Upper lobe of left lung (tissue), 6 donors: ENCODE data around the gene ANO1. TPM values are rescaled to one million over a fixed set of nuclear protein-coding genes. Genes with fewer than 3 reads are reported as not detected.
A peak's percentile ranks its signal among the peaks of the same experiment; 100 is the strongest.
"Not testable (repeated sequence)": the region's sequence is repeated elsewhere in the genome, so short reads cannot be mapped to it uniquely, and the experiment has no call there.

Experiments
- ATAC-seq, 2 donors: fragments of 200-7000 bp; cut with Tn5 transposase; one replicate each; pipeline ENCODE4 v1.9.1; 2022; ENCODE audit warnings: mild to moderate bottlenecking in 2 of 2, moderate library complexity in 2 of 2; ENCODE audit not compliant: low FRiP score in 2 of 2
- DNase-seq, 2 donors: peaks; one replicate each; pipeline ENCODE4 v3.0.0-alpha.2; 2019 to 2020
- H3K27ac ChIP-seq, 4 donors: fragments of 200-600 bp; sonication (generic); one replicate each; pipeline ENCODE4 v1.5.1; 2016 to 2019
- H3K27me3 ChIP-seq, 4 donors: fragments of 200-600 bp; sonication (generic); one replicate each; pipeline ENCODE4 v1.5.1; 2017 to 2019
- H3K36me3 ChIP-seq, 4 donors: fragments of 200-600 bp; sonication (generic); one replicate each; pipeline ENCODE4 v1.5.1; 2016 to 2019
- H3K4me1 ChIP-seq, 4 donors: fragments of 200-600 bp; sonication (generic); one replicate each; pipeline ENCODE4 v1.5.1; 2018 to 2019
- H3K4me3 ChIP-seq, 4 donors: fragments of 200-600 bp; sonication (generic); one replicate each; pipeline ENCODE4 v1.5.1; 2017 to 2019; ENCODE audit warnings: mild to moderate bottlenecking in 2 of 4, moderate library complexity in 1 of 4
- H3K9me3 ChIP-seq, 4 donors: fragments of 200-600 bp; sonication (generic); one replicate each; pipeline ENCODE4 v1.5.1; 2018 to 2019
- EP300 ChIP-seq, 4 donors: sonication (generic); formaldehyde crosslinking; IDR thresholded peaks; one replicate each; pipeline ENCODE4 v1.5.1; 2017; ENCODE audit warnings: antibody characterized with exemption in 4 of 4, control low read depth in 2 of 4
- POLR2A ChIP-seq, 4 donors: fragments of 450-650 bp; IDR thresholded peaks; one replicate each; pipeline ENCODE4 v1.5.1; 2016 to 2017; ENCODE audit warnings: antibody characterized with exemption in 4 of 4, mild to moderate bottlenecking in 2 of 4
- POLR2AphosphoS5 ChIP-seq, 2 donors: sonication (generic); formaldehyde crosslinking; IDR thresholded peaks; one replicate each; pipeline ENCODE4 v1.5.1; 2017; ENCODE audit warnings: antibody characterized with exemption in 2 of 2
- WGBS, 2 donors: methylation state at CpG; one replicate each; pipeline ENCODE4 v1.1.5; 2017 to 2018; 5-methylcytosine and 5-hydroxymethylcytosine counted together
- total RNA-seq, 6 donors: library from RNA; depleted of rRNA in 4 of 6; stranded (reverse); fragments of >200 nt in 4 of 6; gene quantifications; one replicate each; pipeline versions ENCODE4 v1.1.0 to v1.2.1, GENCODE V29; 2016 to 2021
- TF ChIP-seq, protein P1 (sequence below), 6 experiments: fragments of 450-650 bp in 4 of 6; fragments of 200-600 bp in 2 of 6; sonication (generic) in 2 of 6; IDR thresholded peaks; one replicate each; pipeline ENCODE4 v1.5.1; 2016 to 2019; ENCODE audit warnings: antibody characterized with exemption in 6 of 6
- donor health status: DM: no; HTN: no; CAD: no; lungs with moderate emphysema.
- donor health status: DM: no; HTN: yes; CAD: no; lungs with severe emphysema.

ANO1 gene
- total RNA-seq, 6 donors from 2014 or later: 4.8 to 13.2 (median 7.2) TPM

- DNase-seq: no peak
- TF ChIP-seq EP300 (IDR thresholded peaks at IDR 0.05) (no peak), POLR2A (IDR thresholded peaks at IDR 0.05) (no peak), POLR2AphosphoS5 (IDR thresholded peaks at IDR 0.05) (no peak)
- TF ChIP-seq, protein P1, sequence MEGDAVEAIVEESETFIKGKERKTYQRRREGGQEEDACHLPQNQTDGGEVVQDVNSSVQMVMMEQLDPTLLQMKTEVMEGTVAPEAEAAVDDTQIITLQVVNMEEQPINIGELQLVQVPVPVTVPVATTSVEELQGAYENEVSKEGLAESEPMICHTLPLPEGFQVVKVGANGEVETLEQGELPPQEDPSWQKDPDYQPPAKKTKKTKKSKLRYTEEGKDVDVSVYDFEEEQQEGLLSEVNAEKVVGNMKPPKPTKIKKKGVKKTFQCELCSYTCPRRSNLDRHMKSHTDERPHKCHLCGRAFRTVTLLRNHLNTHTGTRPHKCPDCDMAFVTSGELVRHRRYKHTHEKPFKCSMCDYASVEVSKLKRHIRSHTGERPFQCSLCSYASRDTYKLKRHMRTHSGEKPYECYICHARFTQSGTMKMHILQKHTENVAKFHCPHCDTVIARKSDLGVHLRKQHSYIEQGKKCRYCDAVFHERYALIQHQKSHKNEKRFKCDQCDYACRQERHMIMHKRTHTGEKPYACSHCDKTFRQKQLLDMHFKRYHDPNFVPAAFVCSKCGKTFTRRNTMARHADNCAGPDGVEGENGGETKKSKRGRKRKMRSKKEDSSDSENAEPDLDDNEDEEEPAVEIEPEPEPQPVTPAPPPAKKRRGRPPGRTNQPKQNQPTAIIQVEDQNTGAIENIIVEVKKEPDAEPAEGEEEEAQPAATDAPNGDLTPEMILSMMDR (IDR thresholded peaks at IDR 0.05): no peak
- Histone ChIP-seq H3K4me1 (peaks cover 16 to 30% (median 21%) of the 10 kb centered on the region in 4 donors), H3K9me3 (no peaks in the 10 kb centered on the region), H3K27me3 (no peaks in the 10 kb centered on the region), H3K27ac (no peak overlapping the region), H3K4me3 (no peak overlapping the region), H3K36me3 (peaks cover 0 to 4% (median 0%) of the 10 kb centered on the region in 4 donors)
- 84 to 85% methylated on average over 7 to 10 of the region's 10 CpGs for WGBS, 2 donors
- ATAC-seq: no peak
These were observed 122.2 kb downstream of the ANO1 start for GRCh38 chr11:70200212-70200844.

- not testable (repeated sequence) for H3K27ac ChIP-seq, DNase-seq, ATAC-seq, H3K27me3 ChIP-seq, H3K36me3 ChIP-seq, H3K4me3 ChIP-seq, H3K9me3 ChIP-seq
- peaks cover 17 to 33% (median 22%) of the 10 kb centered on the region in 4 donors for H3K4me1 ChIP-seq
- WGBS, 2 donors: 89 to 100% methylated on average over 3 of the region's 3 CpGs
These were observed 122.9 kb downstream of the ANO1 start for GRCh38 chr11:70201047-70201446.

- Histone ChIP-seq H3K4me3 (peak overlapping the region in 3 of 4 donors; percentile 88 to 97 (median 91)), H3K27me3 (no peaks in the 10 kb centered on the region), H3K9me3 (no peaks in the 10 kb centered on the region), H3K4me1 (peaks cover 17 to 33% (median 22%) of the 10 kb centered on the region in 4 donors), H3K36me3 (peaks cover 6 to 20% (median 14%) of the 10 kb centered on the region in 4 donors), H3K27ac (peak overlapping the region; percentile 90 to 99 (median 98))
- DNase-seq: no peak
- 72 to 74% methylated on average over 29 of the region's 29 CpGs for WGBS, 2 donors
- no peak for ATAC-seq
- no peak for TF ChIP-seq POLR2A (IDR thresholded peaks at IDR 0.05)
- no peak for TF ChIP-seq EP300 (IDR thresholded peaks at IDR 0.05)
- TF ChIP-seq, protein P1 (IDR thresholded peaks at IDR 0.05): no peak
- no peak for TF ChIP-seq POLR2AphosphoS5 (IDR thresholded peaks at IDR 0.05)
These were observed 124.1 kb downstream of the ANO1 start for GRCh38 chr11:70201882-70202861.

DNA sequence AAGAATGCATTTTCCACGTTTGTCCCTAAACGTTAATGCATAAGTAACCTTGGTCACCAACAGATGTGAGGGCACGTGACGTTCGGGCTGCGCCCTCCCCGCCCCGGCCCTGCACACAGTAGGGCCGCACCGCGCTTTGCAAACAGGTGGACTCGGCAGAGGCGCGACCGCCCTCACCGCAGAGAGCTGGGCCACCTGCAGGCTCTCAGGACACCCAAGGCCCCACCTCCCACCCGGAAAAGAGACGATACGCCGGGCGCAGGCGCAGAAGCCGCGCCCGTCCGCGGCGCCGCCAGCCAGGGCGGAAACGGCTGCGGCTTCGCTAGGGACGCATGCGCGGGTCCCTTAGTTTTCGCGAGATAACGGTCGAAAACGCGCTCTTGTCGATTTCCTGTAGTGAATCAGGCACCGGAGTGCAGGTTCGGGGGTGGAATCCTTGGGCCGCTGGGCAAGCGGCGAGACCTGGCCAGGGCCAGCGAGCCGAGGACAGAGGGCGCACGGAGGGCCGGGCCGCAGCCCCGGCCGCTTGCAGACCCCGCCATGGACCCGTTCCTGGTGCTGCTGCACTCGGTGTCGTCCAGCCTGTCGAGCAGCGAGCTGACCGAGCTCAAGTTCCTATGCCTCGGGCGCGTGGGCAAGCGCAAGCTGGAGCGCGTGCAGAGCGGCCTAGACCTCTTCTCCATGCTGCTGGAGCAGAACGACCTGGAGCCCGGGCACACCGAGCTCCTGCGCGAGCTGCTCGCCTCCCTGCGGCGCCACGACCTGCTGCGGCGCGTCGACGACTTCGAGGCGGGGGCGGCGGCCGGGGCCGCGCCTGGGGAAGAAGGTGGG lies 125.0 kb downstream of the ANO1 start, which contains the start of gene FADD:
Gene FADD (plus strand): TSS at position 377 of the 831 bp plus-strand sequence. CDS start 164 bp downstream, at position 541.
- Histone ChIP-seq H3K4me3 (peak within 1 kb of the TSS; percentile 83 to 97 (median 90)), H3K36me3 (peaks cover 6 to 30% (median 21%) of the 10 kb centered on the region in 4 donors), H3K9me3 (no peaks in the 10 kb centered on the region), H3K27me3 (no peaks in the 10 kb centered on the region), H3K4me1 (peaks cover 17 to 40% (median 22%) of the 10 kb centered on the region in 4 donors), H3K27ac (peak within 1 kb of the TSS; percentile 90 to 99 (median 98))
- WGBS, 2 donors: 0 to 1% methylated on average over 18 to 49 of the region's 91 CpGs
- ATAC-seq (peak; percentile 78 to 92), DNase-seq (peak; percentile 92 to 96)
- TF ChIP-seq EP300 (IDR thresholded peaks at IDR 0.05) (no peak), POLR2A (IDR thresholded peaks at IDR 0.05) (peak in 3 of 4 donors; percentile 75 to 89 (median 88)), POLR2AphosphoS5 (IDR thresholded peaks at IDR 0.05) (peak; percentile 82 to 83)
- TF ChIP-seq, protein P1 (IDR thresholded peaks at IDR 0.05): no peak
